LHCN-M2 (cell line): Measurements from ENCODE around the gene ACTMAP. TPM values are rescaled to one million over a fixed set of nuclear protein-coding genes. Genes with fewer than 3 reads are reported as not detected.

Source experiments
- DNase-seq: peaks from one replicate; pipeline ENCODE4 v3.0.0-alpha.2; 2012; ENCODE audit warnings: low read depth
- total RNA-seq: library from RNA; depleted of rRNA; stranded (reverse); fragments of >200 nt; gene quantifications from 2 replicates; pipeline ENCODE4 v1.2.3, GENCODE V29; 2014; rRNA removed

The ACTMAP gene
- total RNA-seq, 1 experiment from 2014 or later: 2.0 TPM

DNA sequence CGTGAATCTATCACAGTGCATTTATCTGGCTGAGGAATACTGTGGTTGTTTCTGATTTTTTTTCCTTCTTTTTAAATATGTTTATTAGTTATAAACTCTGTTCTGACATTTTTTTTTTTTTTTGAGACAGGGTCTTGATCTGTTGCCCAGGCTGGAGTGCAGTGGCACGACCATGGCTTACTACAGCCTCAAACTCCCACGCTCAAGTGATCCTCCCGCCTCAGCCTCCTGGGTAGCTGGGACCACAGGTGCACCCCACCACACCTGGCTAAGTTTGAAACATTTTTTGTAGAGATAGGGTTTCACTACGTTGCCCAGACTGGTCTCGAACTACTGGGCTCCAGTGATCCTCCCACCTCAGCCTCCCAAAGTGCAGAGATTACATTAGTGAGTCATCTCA is 53.3 kb downstream of the ACTMAP start:
- no peak for DNase-seq

DNA sequence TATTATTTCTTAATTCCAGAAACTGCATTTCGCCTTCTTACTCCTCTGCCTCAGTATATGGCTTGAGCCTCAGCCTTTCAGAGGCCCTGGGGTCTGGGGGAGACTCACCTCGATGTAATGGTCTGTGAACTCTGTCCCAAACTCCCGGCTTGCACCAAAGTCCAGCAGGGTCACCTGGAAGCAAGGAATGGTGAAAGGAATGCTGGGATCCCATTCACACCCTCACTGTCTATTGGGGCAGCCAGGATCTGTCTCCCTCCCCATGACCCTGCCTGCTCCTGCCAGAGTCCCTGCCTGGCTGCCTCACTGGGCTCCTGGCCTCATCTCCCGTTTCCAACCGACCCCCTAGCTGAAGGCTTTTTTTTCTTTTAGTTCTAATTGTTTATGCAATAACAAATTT is 54.4 kb downstream of the ACTMAP start:
- DNase-seq: no peak

DNA sequence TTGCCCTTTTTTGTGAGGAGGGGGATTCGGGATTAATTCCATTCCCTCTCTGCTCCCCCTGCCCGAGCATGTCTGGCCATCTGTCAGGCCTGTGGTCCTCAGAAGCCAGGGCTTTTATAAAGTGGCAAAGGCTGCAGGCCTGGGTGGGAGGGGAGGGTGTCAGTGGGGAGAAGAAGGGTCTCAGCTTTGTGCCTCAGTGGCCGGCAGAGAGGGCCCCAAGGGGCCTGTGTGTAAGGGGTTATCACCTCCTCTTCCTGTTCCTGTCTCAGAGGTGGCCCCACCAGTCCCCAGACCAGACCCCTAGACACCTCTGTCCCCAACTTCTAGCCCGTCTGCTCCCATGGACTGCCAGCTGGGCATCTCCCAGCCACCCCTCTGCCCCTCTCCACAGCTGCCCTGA is 56.4 kb downstream of the ACTMAP start:
- no peak for DNase-seq

DNA sequence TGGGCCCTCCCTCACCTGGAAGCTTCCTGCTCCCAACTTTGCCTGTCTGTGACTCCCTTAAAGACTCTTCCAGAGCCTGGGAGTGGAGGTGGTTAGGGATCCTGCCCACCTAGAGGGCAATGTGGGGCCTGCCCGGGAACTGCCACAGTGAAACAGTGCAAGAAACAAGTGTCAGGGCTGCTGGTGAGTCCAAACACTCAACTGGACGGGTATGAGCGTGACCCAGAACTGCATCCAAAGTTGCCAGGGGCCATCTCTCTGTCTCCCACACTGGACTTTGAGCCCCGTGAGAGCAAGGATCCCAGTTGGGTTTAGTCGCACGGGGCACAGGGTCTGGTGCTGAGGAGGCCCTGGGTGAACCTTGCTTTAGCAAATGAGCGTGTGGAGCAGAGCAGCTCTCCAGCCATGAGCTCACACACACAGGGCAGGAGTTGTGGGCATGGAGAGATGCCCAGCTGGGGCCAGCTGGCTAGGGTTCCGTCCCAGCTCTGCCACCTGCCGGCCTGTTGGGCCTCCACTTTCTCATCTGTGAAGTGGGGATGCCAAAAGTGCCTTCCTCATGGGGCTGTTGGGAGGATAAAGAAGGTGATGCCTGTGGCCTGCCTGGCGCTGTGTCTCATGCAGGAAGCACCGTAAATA is 57.0 kb downstream of the ACTMAP start:
- no peak for DNase-seq

DNA sequence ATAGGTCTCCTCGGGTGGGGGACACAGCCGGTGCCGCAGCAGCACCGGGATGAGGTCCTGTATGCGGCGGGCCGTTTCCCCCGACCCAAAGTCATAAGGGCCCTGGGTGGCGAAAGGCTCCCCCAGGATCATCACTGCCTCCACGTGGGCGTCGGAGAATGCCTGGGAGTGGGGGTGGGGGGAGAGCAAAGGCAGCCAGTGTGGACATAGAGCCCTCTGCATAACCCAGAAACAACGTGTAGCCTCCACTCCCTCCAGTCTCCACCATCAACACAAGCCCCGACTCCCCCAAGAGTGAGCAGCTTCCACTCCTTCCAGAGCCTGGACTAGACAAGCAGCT is 58.1 kb downstream of the ACTMAP start:
- DNase-seq: no peak

DNA sequence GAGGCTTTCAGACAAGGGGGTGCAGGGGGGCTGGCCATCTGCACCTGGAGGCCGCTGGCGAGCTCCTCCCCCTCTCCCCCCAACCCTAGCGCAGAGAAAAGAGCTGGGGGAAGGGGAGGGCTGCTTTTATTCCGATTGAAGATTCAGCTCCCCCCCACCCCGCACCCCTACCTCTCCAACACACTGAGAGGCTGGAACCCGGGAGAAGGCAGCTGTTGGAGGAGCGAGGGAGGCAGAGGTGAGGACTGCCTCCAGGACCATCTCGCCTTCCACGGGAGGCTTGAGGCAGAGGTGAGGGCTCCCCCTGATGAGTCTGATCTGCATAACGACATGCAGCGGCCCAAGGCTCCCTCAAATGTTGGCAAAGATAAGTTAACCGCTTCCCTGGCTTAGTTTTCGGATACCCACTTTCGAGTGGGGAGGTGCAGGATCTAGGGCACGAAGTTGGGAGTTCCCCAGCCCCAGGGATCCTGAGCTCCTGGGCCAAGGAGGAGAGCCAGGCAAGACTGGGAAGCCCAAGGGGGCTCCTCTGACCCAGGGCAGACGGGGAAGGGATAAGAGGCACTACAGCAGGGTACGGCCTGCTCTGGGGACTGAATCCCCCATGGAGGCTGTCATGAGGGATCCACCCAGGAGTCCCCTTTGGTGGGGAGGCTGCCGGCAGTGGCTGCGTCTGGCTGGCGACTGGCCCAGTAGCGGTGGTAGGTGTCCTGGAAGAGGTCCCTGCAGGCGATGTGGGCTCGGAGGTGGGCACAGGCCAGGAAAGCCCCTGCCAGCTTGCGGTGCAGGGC is 58.7 kb downstream of the ACTMAP start:
- no peak for DNase-seq

Other genes with a start within 250 kb of the ACTMAP start
- 63.5 and 85.6 TPM in 2 replicates for gene SHKBP1, start 173.6 kb downstream of the ACTMAP start, total RNA-seq
- 5.0 and 7.3 TPM in 2 replicates for gene LTBP4, start 149.1 kb downstream of the ACTMAP start, total RNA-seq
- gene NUMBL, start 59.8 kb downstream of the ACTMAP start, total RNA-seq: 39.9 and 41.3 TPM in 2 replicates
- gene COQ8B, start 33.6 kb downstream of the ACTMAP start, total RNA-seq: 37.2 and 54.7 TPM in 2 replicates
- 9.2 and 11.1 TPM in 2 replicates for gene ITPKC, start 33.4 kb downstream of the ACTMAP start, total RNA-seq
- gene SNRPA, start 726 bp upstream of the ACTMAP start, total RNA-seq: 97.5 and 115 TPM in 2 replicates
- not detected in 2 replicates for gene MIA, start 25.0 kb upstream of the ACTMAP start, total RNA-seq
- 19.7 and 28.6 TPM in 2 replicates for gene RAB4B, start 27.8 kb upstream of the ACTMAP start, total RNA-seq
- 99.8 and 101 TPM in 2 replicates for gene EGLN2, start 48.7 kb upstream of the ACTMAP start, total RNA-seq
- gene CYP2A6, start 100.0 kb upstream of the ACTMAP start, total RNA-seq: not detected in 2 replicates
- not detected in 2 replicates for gene CYP2A7, start 131.8 kb upstream of the ACTMAP start, total RNA-seq
- gene CYP2B6, start 240.8 kb upstream of the ACTMAP start, total RNA-seq: not detected in 2 replicates